Spleen (tissue), 11 donors: ENCODE data around the gene RBP2. TPM values are rescaled to one million over a fixed set of nuclear protein-coding genes. Genes with fewer than 3 reads are reported as not detected.

Experiments used
- DNase-seq: peaks from one replicate; pipeline ENCODE4 v3.0.0-alpha.2; 2020
- H3K27ac ChIP-seq, 8 donors: fragments of 200-600 bp; sonication (generic) in 7 of 8; 1 replicate in 4 of 8; 2 replicates in 4 of 8; pipeline versions ENCODE4 v1.5.0 to v1.8.0; 2016 to 2021; ENCODE audit warnings: inconsistent platforms in 4 of 8, mild to moderate bottlenecking in 4 of 8, moderate library complexity in 1 of 8
- H3K27me3 ChIP-seq, 7 donors: fragments of 200-600 bp; sonication (generic) in 6 of 7; replicated peaks in 1 of 7; 1 replicate in 4 of 7; 2 replicates in 3 of 7; pipeline versions ENCODE4 v1.5.0 to v1.8.0; 2016 to 2021; ENCODE audit warnings: inconsistent platforms in 3 of 7, mild to moderate bottlenecking in 1 of 7
- H3K36me3 ChIP-seq, 6 donors: fragments of 200-600 bp; sonication (generic) in 5 of 6; 1 replicate in 4 of 6; 2 replicates in 2 of 6; pipeline versions ENCODE4 v1.5.0 to v1.8.0; 2016 to 2021; ENCODE audit warnings: inconsistent platforms in 2 of 6
- H3K4me1 ChIP-seq, 6 donors: fragments of 200-600 bp; sonication (generic) in 5 of 6; 1 replicate in 3 of 6; 2 replicates in 3 of 6; pipeline versions ENCODE4 v1.5.0 to v1.8.0; 2016 to 2021; ENCODE audit warnings: inconsistent platforms in 3 of 6
- H3K4me3 ChIP-seq, 8 donors: fragments of 200-600 bp; sonication (generic) in 7 of 8; 1 replicate in 4 of 8; 2 replicates in 4 of 8; pipeline versions ENCODE4 v1.5.0 to v1.8.0; 2016 to 2021; ENCODE audit warnings: inconsistent platforms in 4 of 8, mild to moderate bottlenecking in 4 of 8, moderate library complexity in 2 of 8
- H3K9me3 ChIP-seq, 8 donors: fragments of 200-600 bp; sonication (generic) in 7 of 8; 1 replicate in 4 of 8; 2 replicates in 4 of 8; pipeline versions ENCODE4 v1.5.0 to v1.8.0; 2016 to 2021; ENCODE audit warnings: inconsistent platforms in 4 of 8
- CTCF ChIP-seq, 11 experiments: fragments of 200-600 bp in 7 of 11; fragments of 450-650 bp in 4 of 11; sonication (generic) in 4 of 11; IDR thresholded peaks in 8 of 11; conservative IDR thresholded peaks in 3 of 11; 1 replicate in 7 of 11; 2 replicates in 4 of 11; pipeline versions ENCODE4 v1.4.0 to v1.8.0; 2016 to 2021; ENCODE audit warnings: antibody characterized with exemption in 11 of 11, inconsistent platforms in 4 of 11, mild to moderate bottlenecking in 1 of 11
- POLR2A ChIP-seq, 3 donors: fragments of 450-650 bp; IDR thresholded peaks; one replicate each; pipeline ENCODE4 v1.5.1; 2017; ENCODE audit warnings: antibody characterized with exemption in 3 of 3, mild to moderate bottlenecking in 1 of 3
- POLR2AphosphoS5 ChIP-seq, 3 donors: sonication (generic); formaldehyde crosslinking; IDR thresholded peaks; one replicate each; pipeline ENCODE4 v1.5.1; 2017; ENCODE audit warnings: antibody characterized with exemption in 3 of 3
- WGBS, 5 donors: extraction: QIAGEN DNeasy Blood & Tissue Kit in 3 of 5; methylation state at CpG; one replicate each; pipeline versions ENCODE4 v1.1.5 to v1.1.7; 2013 to 2018; 5-methylcytosine and 5-hydroxymethylcytosine counted together
- intact Hi-C: fragments of 100-400 bp; cut with DNase I; formaldehyde crosslinking; loops from one replicate; pipeline ENCODE4 v1.15.0; 2023; ENCODE audit warnings: low total_unique reads
- polyA plus RNA-seq, 3 donors: library from polyadenylated mRNA; stranded (reverse); fragments of 200-250 nt; gene quantifications; one replicate each; pipeline ENCODE4 v1.2.1, GENCODE V29; 2013
- total RNA-seq, 7 donors: library from RNA; depleted of rRNA in 3 of 7; stranded (reverse); fragments of >200 nt in 3 of 7; fragmentation: NEBNext Ultra II Directional in 4 of 7; extraction: Animal tissue kit (Norgen Biotek cat#: 25700) in 4 of 7; gene quantifications; one replicate each; pipeline versions ENCODE4 v1.1.0 to v1.2.1, GENCODE V29; 2016 to 2021
- donor health status: healthy with polysubstance abuse.
- donor health status: DM: no; HTN: no; CAD: no; lungs with moderate emphysema.
- donor health status: DM: no; HTN: no; CAD: no.
- donor health status: Bipolar disorder and iron deficiency.
- donor health status: healthy.
- donor health status: DM: no; HTN: no; CAD: no.
- donor health status: DM: yes; HTN: yes; CAD: no.

Gene RBP2
- total and polyA plus RNA-seq, 10 donors, result 1.2 TPM; not detected in 9

DNA sequence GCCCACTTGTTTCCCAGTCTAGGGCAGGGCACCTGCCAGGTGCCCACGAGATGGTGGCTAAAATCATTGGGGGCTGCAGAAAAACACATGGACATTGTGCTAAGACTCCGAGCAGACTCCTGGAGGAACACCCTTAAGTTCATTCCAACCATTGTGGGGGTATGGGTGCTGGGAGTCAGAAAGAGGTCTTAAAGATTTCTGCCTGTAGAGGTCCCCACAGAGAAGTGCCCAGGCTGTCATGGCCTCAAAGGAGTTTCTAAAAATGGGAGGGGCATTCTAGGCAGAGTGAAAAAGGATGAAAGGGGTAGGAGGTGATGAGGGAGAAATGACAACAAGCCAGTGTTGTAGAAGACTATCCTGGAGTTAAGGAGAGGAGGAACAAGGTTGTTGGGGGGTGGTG, 46.1 kb upstream of the RBP2 start:
- no peak overlapping the region for H3K4me3 ChIP-seq
- H3K36me3 ChIP-seq, result no peaks in the 10 kb centered on the region
- 34 to 74% (median 36%) methylated on average over 2 of the region's 2 CpGs for WGBS, 5 donors
- H3K9me3 ChIP-seq, result no peaks in the 10 kb centered on the region
- no peak overlapping the region for H3K27ac ChIP-seq
- no peaks in the 10 kb centered on the region for H3K27me3 ChIP-seq
- TF ChIP-seq POLR2A (IDR thresholded peaks at IDR 0.05) (no peak), CTCF (IDR thresholded peaks at IDR 0.05 in 8 of 11, conservative IDR thresholded peaks at IDR 0.05 in 3 of 11) (no peak), POLR2AphosphoS5 (IDR thresholded peaks at IDR 0.05) (no peak)
- intact Hi-C loops, result no loop called here
- H3K4me1 ChIP-seq, result peaks cover 0 to 10% (median 0%) of the 10 kb centered on the region in 6 donors
- no peak for DNase-seq

GRCh38 chr3:139521816-139522215, 45.5 kb upstream of the RBP2 start:
- peaks cover 0 to 6% (median 0%) of the 10 kb centered on the region in 6 donors for H3K36me3 ChIP-seq
- WGBS, 5 donors, result 82 to 90% (median 86%) methylated on average over 1 of the region's 1 CpG

GRCh38 chr3:139521144-139521543, 44.8 kb upstream of the RBP2 start:
- Histone ChIP-seq H3K4me1 (peaks cover 0 to 10% (median 0%) of the 10 kb centered on the region in 6 donors), H3K36me3 (peaks cover 0 to 7% (median 0%) of the 10 kb centered on the region in 6 donors), H3K4me3 (no peak overlapping the region), H3K9me3 (no peaks in the 10 kb centered on the region), H3K27me3 (no peaks in the 10 kb centered on the region), H3K27ac (no peak overlapping the region)
- WGBS, 5 donors, result 74 to 87% (median 82%) methylated on average over 3 of the region's 3 CpGs
- TF ChIP-seq CTCF (IDR thresholded peaks at IDR 0.05 in 8 of 11, conservative IDR thresholded peaks at IDR 0.05 in 3 of 11) (no peak), POLR2AphosphoS5 (IDR thresholded peaks at IDR 0.05) (no peak), POLR2A (IDR thresholded peaks at IDR 0.05) (no peak)
- intact Hi-C loops, result no loop called here
- no peak for DNase-seq

More at GRCh38 chr3:139521816-139522215, 45.5 kb upstream of the RBP2 start:
- intact Hi-C loops, result no loop called here
- H3K4me1 ChIP-seq, result peaks cover 0 to 10% (median 0%) of the 10 kb centered on the region in 6 donors
- no peak overlapping the region for H3K27ac ChIP-seq
- no peaks in the 10 kb centered on the region for H3K27me3 ChIP-seq
- H3K9me3 ChIP-seq, result no peaks in the 10 kb centered on the region
- DNase-seq, result no peak
- TF ChIP-seq POLR2AphosphoS5 (IDR thresholded peaks at IDR 0.05), result no peak
- no peak for TF ChIP-seq POLR2A (IDR thresholded peaks at IDR 0.05)
- TF ChIP-seq CTCF (IDR thresholded peaks at IDR 0.05 in 8 of 11, conservative IDR thresholded peaks at IDR 0.05 in 3 of 11), result no peak
- no peak overlapping the region for H3K4me3 ChIP-seq

GRCh38 chr3:139519998-139520737, 43.9 kb upstream of the RBP2 start:
- Histone ChIP-seq H3K36me3 (peaks cover 0 to 7% (median 0%) of the 10 kb centered on the region in 6 donors), H3K4me3 (no peak overlapping the region), H3K4me1 (peaks cover 0 to 10% (median 0%) of the 10 kb centered on the region in 6 donors), H3K27ac (no peak overlapping the region), H3K27me3 (no peaks in the 10 kb centered on the region), H3K9me3 (no peaks in the 10 kb centered on the region)
- TF ChIP-seq CTCF (IDR thresholded peaks at IDR 0.05 in 8 of 11, conservative IDR thresholded peaks at IDR 0.05 in 3 of 11), result peak in 3 of 11 experiments; percentile 16 to 25 (median 18)
- no peak for TF ChIP-seq POLR2A (IDR thresholded peaks at IDR 0.05)
- no peak for DNase-seq
- WGBS, 5 donors, result 79 to 88% (median 82%) methylated on average over 7 of the region's 7 CpGs
- intact Hi-C loops, result no loop called here
